ENCODE measurements around the gene ZNF263.

Gene ZNF263

DNA sequence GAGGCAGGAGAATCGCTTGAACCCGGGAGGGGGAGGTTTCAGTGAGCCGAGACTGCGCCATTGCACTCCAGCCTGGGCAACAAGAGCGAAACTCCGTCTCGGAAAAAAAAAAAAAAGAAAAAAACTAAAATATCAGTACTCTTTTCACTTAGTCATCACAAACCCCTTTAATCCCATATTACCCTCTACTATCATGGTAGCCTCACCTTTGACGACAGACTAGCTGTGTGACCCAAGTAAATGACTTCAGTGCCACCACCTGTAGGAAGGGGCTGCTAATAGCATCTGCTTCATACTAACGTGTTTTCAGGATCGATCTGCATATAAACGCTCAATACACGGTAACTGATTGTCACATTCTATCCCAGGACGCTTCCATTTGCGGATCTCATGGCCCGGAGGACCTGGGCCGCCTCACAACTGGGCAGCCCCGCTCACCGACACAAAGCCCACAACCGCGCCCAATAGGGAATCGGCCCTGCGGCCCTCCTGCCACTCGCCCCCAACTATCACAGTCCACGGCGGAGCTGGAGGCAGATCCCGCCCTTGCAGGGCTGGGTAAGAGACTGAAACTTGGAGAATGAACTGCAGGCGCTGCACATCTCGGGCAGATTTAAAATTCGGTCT is 1.1 kb upstream of the ZNF263 start:
- peak overlapping the region; percentile 88 for H3K4me3 ChIP-seq (ENCODE audit: low read length)
- TF ChIP-seq, protein P1, sequence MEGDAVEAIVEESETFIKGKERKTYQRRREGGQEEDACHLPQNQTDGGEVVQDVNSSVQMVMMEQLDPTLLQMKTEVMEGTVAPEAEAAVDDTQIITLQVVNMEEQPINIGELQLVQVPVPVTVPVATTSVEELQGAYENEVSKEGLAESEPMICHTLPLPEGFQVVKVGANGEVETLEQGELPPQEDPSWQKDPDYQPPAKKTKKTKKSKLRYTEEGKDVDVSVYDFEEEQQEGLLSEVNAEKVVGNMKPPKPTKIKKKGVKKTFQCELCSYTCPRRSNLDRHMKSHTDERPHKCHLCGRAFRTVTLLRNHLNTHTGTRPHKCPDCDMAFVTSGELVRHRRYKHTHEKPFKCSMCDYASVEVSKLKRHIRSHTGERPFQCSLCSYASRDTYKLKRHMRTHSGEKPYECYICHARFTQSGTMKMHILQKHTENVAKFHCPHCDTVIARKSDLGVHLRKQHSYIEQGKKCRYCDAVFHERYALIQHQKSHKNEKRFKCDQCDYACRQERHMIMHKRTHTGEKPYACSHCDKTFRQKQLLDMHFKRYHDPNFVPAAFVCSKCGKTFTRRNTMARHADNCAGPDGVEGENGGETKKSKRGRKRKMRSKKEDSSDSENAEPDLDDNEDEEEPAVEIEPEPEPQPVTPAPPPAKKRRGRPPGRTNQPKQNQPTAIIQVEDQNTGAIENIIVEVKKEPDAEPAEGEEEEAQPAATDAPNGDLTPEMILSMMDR (conservative IDR thresholded peaks at IDR 0.05; ENCODE audit: low read depth, low read length), result no peak
- no peak for DNase-seq (ENCODE audit: low read depth)

DNA sequence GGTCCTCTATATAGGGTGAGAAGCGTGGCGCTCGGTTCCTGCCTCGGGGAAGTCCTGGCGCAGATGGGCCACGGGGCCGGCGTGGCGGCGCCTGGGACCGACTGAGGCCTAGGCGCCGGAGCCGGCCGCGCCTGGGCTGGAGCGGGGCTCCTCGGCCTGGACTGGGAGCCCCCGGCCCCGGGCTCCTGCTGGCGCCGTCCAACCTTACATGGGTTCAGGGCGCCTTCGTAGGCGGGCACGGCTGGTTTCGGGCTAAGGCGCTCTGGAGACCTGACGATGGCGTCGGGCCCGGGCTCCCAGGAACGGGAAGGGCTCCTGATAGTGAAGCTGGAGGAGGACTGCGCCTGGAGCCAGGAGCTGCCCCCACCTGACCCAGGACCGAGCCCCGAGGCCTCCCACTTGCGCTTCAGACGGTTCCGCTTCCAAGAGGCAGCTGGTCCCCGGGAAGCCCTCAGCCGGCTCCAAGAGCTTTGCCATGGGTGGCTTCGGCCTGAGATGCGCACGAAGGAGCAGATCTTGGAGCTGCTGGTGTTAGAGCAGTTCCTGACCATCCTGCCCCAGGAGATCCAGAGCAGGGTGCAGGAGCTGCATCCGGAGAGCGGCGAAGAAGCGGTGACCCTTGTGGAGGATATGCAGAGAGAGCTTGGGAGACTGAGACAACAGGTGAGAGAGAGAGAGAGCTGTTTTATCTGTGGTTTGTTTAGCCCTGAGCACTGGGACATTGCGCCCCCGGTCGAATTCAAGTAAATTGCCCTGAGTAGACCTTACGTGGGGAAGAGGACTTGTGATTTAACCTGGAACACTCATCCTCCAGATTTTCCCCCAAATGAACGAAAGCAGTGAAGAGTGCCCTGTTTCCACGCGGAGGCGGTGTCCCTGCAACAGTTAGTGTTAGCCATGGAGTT is 504 bp downstream of the ZNF263 start:
- DNase-seq (ENCODE audit: low read depth), result no peak
- TF ChIP-seq, protein P1 (conservative IDR thresholded peaks at IDR 0.05; ENCODE audit: low read depth, low read length), result no peak
- peak overlapping the region; percentile 88 for H3K4me3 ChIP-seq (ENCODE audit: low read length)

DNA sequence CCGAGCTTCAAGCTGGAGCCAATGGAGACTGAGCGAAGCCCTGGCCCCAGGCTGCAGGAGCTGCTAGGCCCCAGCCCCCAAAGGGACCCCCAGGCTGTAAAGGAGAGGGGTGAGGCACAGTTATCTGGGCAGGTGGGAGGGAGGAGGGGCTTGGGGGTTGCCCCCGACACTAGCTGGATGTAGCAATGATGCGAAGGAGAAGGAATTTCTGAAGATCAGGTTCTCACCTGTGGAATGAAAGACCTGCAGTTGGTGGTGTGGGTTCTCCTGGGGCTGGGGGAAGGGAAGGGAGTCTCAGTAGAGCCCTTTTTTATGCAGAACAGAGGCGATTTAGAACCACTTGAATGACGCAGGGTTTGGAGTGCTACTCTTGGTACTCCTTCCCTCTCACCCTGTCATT is 1.8 kb downstream of the ZNF263 start:
- H3K4me3 ChIP-seq (ENCODE audit: low read length), result peak overlapping the region; percentile 88
- no peak for DNase-seq (ENCODE audit: low read depth)
- TF ChIP-seq, protein P1 (conservative IDR thresholded peaks at IDR 0.05; ENCODE audit: low read depth, low read length), result no peak

DNA sequence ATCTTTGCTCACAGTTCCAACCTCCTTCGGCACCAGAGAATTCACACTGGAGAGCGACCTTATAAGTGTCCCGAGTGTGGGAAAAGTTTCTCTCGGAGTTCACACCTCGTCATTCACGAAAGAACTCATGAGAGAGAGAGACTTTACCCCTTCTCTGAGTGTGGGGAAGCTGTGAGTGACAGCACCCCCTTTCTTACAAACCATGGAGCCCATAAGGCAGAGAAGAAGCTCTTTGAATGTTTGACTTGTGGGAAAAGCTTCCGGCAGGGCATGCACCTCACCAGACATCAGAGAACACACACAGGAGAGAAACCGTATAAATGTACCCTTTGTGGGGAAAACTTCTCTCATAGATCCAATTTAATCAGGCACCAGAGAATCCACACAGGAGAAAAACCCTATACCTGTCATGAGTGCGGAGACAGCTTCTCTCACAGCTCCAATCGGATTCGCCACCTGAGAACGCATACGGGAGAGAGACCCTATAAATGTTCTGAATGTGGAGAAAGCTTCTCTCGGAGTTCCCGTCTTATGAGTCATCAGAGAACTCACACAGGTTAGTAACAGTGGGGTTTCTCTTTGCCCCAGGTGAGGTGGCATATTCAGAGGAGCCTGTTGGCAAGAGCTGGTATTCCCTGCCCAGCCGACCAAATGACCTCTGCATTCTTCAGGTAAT is 6.8 kb downstream of the ZNF263 start:
- no peak for DNase-seq (ENCODE audit: low read depth)
- TF ChIP-seq, protein P1 (conservative IDR thresholded peaks at IDR 0.05; ENCODE audit: low read depth, low read length), result no peak
- no peak overlapping the region for H3K4me3 ChIP-seq (ENCODE audit: low read length)

DNA sequence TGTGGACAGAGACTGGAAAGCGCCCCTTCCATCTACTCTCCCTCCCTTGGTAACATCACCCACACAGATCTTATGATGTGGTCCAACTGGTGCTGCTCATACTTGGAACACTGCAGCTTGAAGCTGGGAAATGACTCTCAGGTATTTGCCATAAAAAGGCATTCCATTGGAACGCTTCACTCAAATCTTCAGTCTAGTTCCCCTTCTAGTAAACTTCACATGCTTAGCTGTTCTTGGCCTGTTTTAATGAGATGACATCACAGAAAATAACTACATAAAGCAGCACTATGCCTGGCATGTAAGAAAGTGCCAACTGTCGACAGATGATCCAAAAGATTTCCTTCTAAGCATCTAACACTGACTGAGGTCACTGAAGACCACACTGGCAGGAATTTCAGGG is 9.3 kb downstream of the ZNF263 start:
- H3K4me3 ChIP-seq (ENCODE audit: low read length), result no peak overlapping the region
- TF ChIP-seq, protein P1 (conservative IDR thresholded peaks at IDR 0.05; ENCODE audit: low read depth, low read length), result no peak
- no peak for DNase-seq (ENCODE audit: low read depth)

DNA sequence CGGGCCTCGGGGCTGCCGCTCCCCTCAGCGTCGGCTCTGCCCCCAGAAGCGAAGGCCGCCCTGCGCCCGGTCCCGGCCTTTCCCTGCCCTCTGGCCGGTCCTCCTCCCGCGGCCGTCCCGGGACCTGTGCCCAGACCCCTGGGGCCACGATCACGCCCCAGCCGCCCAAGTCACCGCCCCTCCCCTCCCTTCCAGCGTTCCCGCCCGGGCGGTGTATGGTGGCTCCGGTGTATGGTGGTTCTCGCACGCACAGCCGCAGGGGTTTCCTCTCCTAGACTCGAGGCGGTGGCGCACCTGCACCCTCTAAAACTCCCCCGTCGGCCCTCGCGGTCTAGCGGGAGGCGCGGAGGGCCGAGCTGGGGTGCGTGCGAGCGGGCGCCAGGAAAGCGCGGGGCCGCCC is 11.9 kb downstream of the ZNF263 start:
- H3K4me3 ChIP-seq (ENCODE audit: low read length), result no peak overlapping the region
- DNase-seq (ENCODE audit: low read depth), result no peak
- TF ChIP-seq, protein P1 (conservative IDR thresholded peaks at IDR 0.05; ENCODE audit: low read depth, low read length), result no peak
